Mesodermal cell (in vitro differentiated cells): ENCODE data around the gene STYXL1.

Experiments used
- H3K27ac ChIP-seq: 2 replicates; pipeline ENCODE4 v1.7.0; 2013; ENCODE audit warnings: mild to moderate bottlenecking, low read depth, low read length, moderate library complexity; ENCODE audit not compliant: severe bottlenecking
- H3K36me3 ChIP-seq: 2 replicates; pipeline ENCODE4 v1.7.1; 2013; ENCODE audit warnings: mild to moderate bottlenecking, low read length, moderate library complexity; ENCODE audit not compliant: control insufficient read depth, insufficient read depth
- H3K4me1 ChIP-seq: one replicate; pipeline ENCODE4 v1.7.1; 2013; ENCODE audit warnings: mild to moderate bottlenecking, low read length; ENCODE audit not compliant: insufficient read depth, control insufficient read depth, poor library complexity, severe bottlenecking
- H3K4me3 ChIP-seq: 2 replicates; pipeline ENCODE4 v1.7.0; 2013; ENCODE audit warnings: low read length, control low read depth, mild to moderate bottlenecking; ENCODE audit not compliant: insufficient read depth, poor library complexity, severe bottlenecking; ENCODE audit errors: extremely low read depth
- H3K9me3 ChIP-seq: 2 replicates; pipeline ENCODE4 v1.7.1; 2013; ENCODE audit warnings: mild to moderate bottlenecking, low read length, moderate library complexity; ENCODE audit not compliant: control insufficient read depth
- WGBS, 2 experiments: methylation state at CpG; one replicate each; pipeline ENCODE4 v1.1.5; 2013; ENCODE audit warnings: missing lambda C conversion rate in 2 of 2; ENCODE audit not compliant: insufficient coverage in 2 of 2; 5-methylcytosine and 5-hydroxymethylcytosine counted together

The STYXL1 gene

DNA sequence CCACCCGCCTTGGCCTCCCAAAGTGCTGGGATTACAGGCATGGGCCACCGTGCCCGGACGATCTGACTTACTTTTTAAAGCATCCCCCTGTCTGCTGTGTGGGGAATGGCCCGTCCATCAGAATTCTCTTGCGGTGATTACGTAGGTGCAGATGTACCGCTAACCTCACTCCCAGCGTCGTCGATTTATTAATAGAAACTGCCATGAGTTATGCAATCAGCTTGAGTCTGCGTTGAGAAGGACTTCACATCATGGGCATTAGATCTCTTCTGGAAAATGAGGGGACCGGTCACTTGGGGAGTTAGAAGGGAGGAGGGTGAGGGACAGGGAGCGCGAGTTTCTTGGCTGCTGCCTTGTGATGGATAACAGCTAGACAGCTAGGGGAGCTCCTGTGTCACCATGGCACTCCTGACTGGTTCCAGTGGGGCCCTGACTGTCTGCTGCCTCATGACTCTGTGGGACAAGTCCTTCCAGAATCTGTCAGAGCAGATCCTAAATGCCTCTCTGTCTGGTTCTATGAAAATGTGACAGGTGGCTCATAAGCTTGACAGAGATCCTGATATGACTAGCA is 97.6 kb downstream of the STYXL1 start:
- Histone ChIP-seq H3K27ac (no peak overlapping the region), H3K4me3 (no peak overlapping the region)
- WGBS, 2 experiments = 90 to 91% methylated on average over 14 to 15 of the region's 15 CpGs

DNA sequence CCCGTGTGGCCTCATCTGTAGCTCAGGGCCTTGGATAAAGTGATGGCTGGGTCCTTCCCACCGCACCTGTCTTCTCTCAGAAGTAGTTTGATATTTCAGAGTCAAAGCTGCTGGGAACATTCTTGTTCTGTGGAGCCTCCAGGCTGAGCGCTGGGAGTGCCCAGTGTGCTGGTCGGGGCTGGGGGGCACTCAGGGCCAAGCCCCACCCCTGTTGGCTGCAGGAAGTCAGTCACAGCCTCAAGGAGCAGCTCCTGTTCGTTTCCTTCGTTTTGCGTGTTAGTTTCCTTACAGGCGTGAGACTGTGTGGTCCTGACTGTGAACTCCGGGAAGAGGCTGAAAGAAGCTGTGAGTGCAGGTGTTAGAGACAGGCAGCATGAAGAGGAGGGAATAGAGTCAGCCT is 99.6 kb downstream of the STYXL1 start:
- Histone ChIP-seq H3K4me1 (no peaks in the 10 kb centered on the region), H3K27ac (no peak overlapping the region), H3K9me3 (no peaks in the 10 kb centered on the region), H3K4me3 (no peak overlapping the region), H3K36me3 (peaks cover 7% of the 10 kb centered on the region)
- WGBS, 2 experiments = 88 to 92% methylated on average over 7 to 9 of the region's 9 CpGs

More for the DNA sequence above, 97.6 kb downstream of the STYXL1 start:
- H3K4me1 ChIP-seq = no peaks in the 10 kb centered on the region
- peaks cover 25% of the 10 kb centered on the region for H3K36me3 ChIP-seq
- H3K9me3 ChIP-seq = no peaks in the 10 kb centered on the region
